NOMO-1 (cell line): ENCODE data around the gene PLCL1.
A peak's percentile ranks its signal among the peaks of the same experiment; 100 is the strongest.

ENCODE experiments used
- DNase-seq, 2 experiments: peaks; one replicate each; lab custom pipeline; 2025; ENCODE audit not compliant: unreplicated experiment in 2 of 2; lab: John Stamatoyannopoulos, UW

PLCL1 gene

GRCh38 chr2:198097630-198098029 is 293.2 kb downstream of the PLCL1 start:
- DNase-seq = no peak

- DNase-seq = no peak
Observed at GRCh38 chr2:198098386-198098785, 294.0 kb downstream of the PLCL1 start.

- no peak for DNase-seq
Observed at GRCh38 chr2:198098918-198099317, 294.5 kb downstream of the PLCL1 start.

- DNase-seq = no peak
Observed at GRCh38 chr2:198100346-198100745, 296.0 kb downstream of the PLCL1 start.

GRCh38 chr2:198101688-198102087 is 297.3 kb downstream of the PLCL1 start:
- no peak for DNase-seq

- DNase-seq = no peak
Observed at GRCh38 chr2:198102120-198102519, 297.7 kb downstream of the PLCL1 start.

- no peak for DNase-seq
Observed at GRCh38 chr2:198102856-198103255, 298.5 kb downstream of the PLCL1 start.

GRCh38 chr2:198106621-198107385 is 302.4 kb downstream of the PLCL1 start:
- DNase-seq = peak; percentile 83 to 91

GRCh38 chr2:198113316-198113715 is 308.9 kb downstream of the PLCL1 start:
- no peak for DNase-seq

GRCh38 chr2:198114064-198114463 is 309.7 kb downstream of the PLCL1 start:
- no peak for DNase-seq

GRCh38 chr2:198115201-198115600 is 310.8 kb downstream of the PLCL1 start:
- no peak for DNase-seq

- no peak for DNase-seq
Observed at GRCh38 chr2:198116756-198117155, 312.4 kb downstream of the PLCL1 start.

- DNase-seq = no peak
Observed at GRCh38 chr2:198117406-198118041, 313.1 kb downstream of the PLCL1 start.

- peak; percentile 4 to 62 for DNase-seq
Observed at GRCh38 chr2:198127627-198128026, 323.2 kb downstream of the PLCL1 start.

GRCh38 chr2:198129609-198130008 is 325.2 kb downstream of the PLCL1 start:
- DNase-seq = peak; percentile 1 to 39

GRCh38 chr2:198134293-198134955 is 330.0 kb downstream of the PLCL1 start:
- DNase-seq = no peak

- no peak for DNase-seq
Observed at GRCh38 chr2:198135481-198135934, 331.1 kb downstream of the PLCL1 start.

- no peak for DNase-seq
Observed at GRCh38 chr2:198136142-198136541, 331.7 kb downstream of the PLCL1 start.

GRCh38 chr2:198137733-198138132 is 333.3 kb downstream of the PLCL1 start:
- no peak for DNase-seq

GRCh38 chr2:198141726-198142125 is 337.3 kb downstream of the PLCL1 start:
- DNase-seq = no peak

GRCh38 chr2:198143156-198143555 is 338.8 kb downstream of the PLCL1 start:
- DNase-seq = no peak

GRCh38 chr2:198143793-198144192 is 339.4 kb downstream of the PLCL1 start:
- no peak for DNase-seq
